ENCODE measurements around the gene NPL. TPM values are rescaled to one million over a fixed set of nuclear protein-coding genes. Genes with fewer than 3 reads are reported as not detected.

NPL gene
- total and polyA plus RNA-seq, 2 donors (not counting 3 experiments of a cell fraction or from before 2014, with no cell fraction given) = 0.14 to 0.75 TPM

DNA sequence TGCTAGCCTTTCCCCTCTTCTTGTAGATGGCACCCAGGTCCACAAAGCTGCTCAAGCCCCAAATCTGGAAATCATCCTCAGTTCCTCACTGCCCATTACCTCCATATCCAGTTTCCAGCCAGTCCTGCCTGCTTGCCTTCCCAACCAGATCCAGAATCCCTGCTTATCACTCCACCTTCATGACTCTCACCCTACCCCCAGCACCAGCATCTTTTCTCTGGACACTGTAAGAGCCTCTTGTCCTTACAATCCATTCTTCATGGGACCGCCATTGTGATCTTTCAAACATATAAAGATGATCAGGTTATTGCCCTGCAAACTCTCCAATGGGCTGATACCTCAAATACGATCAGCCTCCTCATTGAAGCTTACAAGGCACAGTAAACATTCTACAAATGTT, 23.5 kb upstream of the NPL start:
- CTCF ChIA-PET = interaction anchor here (1.5 to 2.0 kb wide), 2 partner anchors 19 to 165 kb away, joined by 7 read pairs; no protein-coding TSS in a partner anchor
- no TSS peak for BruUV-seq (replicated peaks)
- Histone ChIP-seq H4K20me1 (replicated peaks; ENCODE audit: control insufficient read depth, extremely low read depth, insufficient read depth, low read length) (no peaks in the 10 kb centered on the region), H3K79me2 (ENCODE audit: control insufficient read depth, insufficient read depth, low read length) (no peaks in the 10 kb centered on the region), H3K27me3 (ENCODE audit: control insufficient read depth in 2 of 2, insufficient read depth in 2 of 2, low read length in 2 of 2) (peaks cover under 1 to 6% of the 10 kb centered on the region in 2 experiments), H3K4me2 (ENCODE audit: insufficient read depth, low read length) (no peak overlapping the region), H3K27ac (ENCODE audit: insufficient read depth, low read depth, low read length) (no peak overlapping the region), H3K36me3 (ENCODE audit: control insufficient read depth in 2 of 2, extremely low read depth in 1 of 2, insufficient read depth in 2 of 2, low read length in 2 of 2) (no peaks in the 10 kb centered on the region), H3K4me1 (ENCODE audit: control insufficient read depth, extremely low read depth, insufficient read depth, low read length) (no peaks in the 10 kb centered on the region), H2AFZ (ENCODE audit: low read depth, low read length) (no peak overlapping the region), H3K9me1 (replicated peaks; ENCODE audit: control insufficient read depth, extremely low read depth, insufficient read depth, low read length) (no peaks in the 10 kb centered on the region), H3K9me3 (replicated peaks; ENCODE audit: control insufficient read depth, insufficient read depth, low read length) (no peaks in the 10 kb centered on the region), H3K4me3 (replicated peaks in 1 of 3; ENCODE audit: insufficient read depth in 1 of 3, low read depth in 1 of 3, low read length in 3 of 3) (no peak overlapping the region), H3K9ac (replicated peaks; ENCODE audit: extremely low read depth, insufficient read depth, low read length) (no peak overlapping the region)
- intact Hi-C loops (cut with micrococcal nuclease) (no loop called here), dilution Hi-C loops (cut with MboI; ENCODE audit: extremely low pct_ligation_motif_present, low sequenced_read_pairs) (no loop called here)
- DNase-seq (ENCODE audit: low read depth, low spot score) (no peak), FAIRE-seq (no peak)
- TF ChIP-seq MAX (IDR thresholded peaks at IDR 0.05; ENCODE audit: insufficient read depth, insufficient read length) = no peak
- no peak for TF ChIP-seq GATA2 (IDR thresholded peaks at IDR 0.05; ENCODE audit: insufficient read depth, insufficient read length, low read depth, low read length)
- no peak for TF ChIP-seq POLR2AphosphoS5 (IDR thresholded peaks at IDR 0.05; ENCODE audit: insufficient read depth, low read depth, low read length)
- TF ChIP-seq EZH2 (IDR thresholded peaks at IDR 0.05; ENCODE audit: borderline replicate concordance, low read depth, low read length, severe bottlenecking) = no peak
- no peak for TF ChIP-seq CTCF (IDR thresholded peaks at IDR 0.05; ENCODE audit: extremely low read depth in 1 of 2, insufficient read depth in 1 of 2, low read depth in 1 of 2, low read length in 2 of 2)
- no peak for TF ChIP-seq POLR2A (IDR thresholded peaks at IDR 0.05; ENCODE audit: low read depth, low read length)
- no peak for TF ChIP-seq MYC (IDR thresholded peaks at IDR 0.05; ENCODE audit: low read depth, low read length)
- no peak for TF ChIP-seq JUN (IDR thresholded peaks at IDR 0.05; ENCODE audit: borderline replicate concordance, insufficient read depth, insufficient read length, low read depth)
- no peak for TF ChIP-seq FOS (IDR thresholded peaks at IDR 0.05; ENCODE audit: borderline replicate concordance, insufficient read depth, low read length)
- POLR2A ChIA-PET = no interaction called here
